Breast epithelium (tissue), 4 donors: ENCODE results near the gene B3GAT2. TPM values are rescaled to one million over a fixed set of nuclear protein-coding genes. Genes with fewer than 3 reads are reported as not detected.

ENCODE experiments used
- DNase-seq, 2 donors: peaks; one replicate each; pipeline ENCODE4 v3.0.0-alpha.2; 2019; ENCODE audit warnings: low spot score in 2 of 2
- H3K27ac ChIP-seq, 2 donors: fragments of 200-600 bp; sonication (generic) in 1 of 2; one replicate each; pipeline ENCODE4 v1.5.1; 2016 to 2019; ENCODE audit warnings: mild to moderate bottlenecking in 1 of 2
- H3K27me3 ChIP-seq, 2 donors: fragments of 200-600 bp; sonication (generic) in 1 of 2; one replicate each; pipeline versions ENCODE4 v1.5.1 to v1.6.0; 2017 to 2019; ENCODE audit warnings: control low read depth in 1 of 2, mild to moderate bottlenecking in 1 of 2
- H3K36me3 ChIP-seq: fragments of 200-600 bp; one replicate; pipeline ENCODE4 v1.5.1; 2019
- H3K4me1 ChIP-seq, 2 donors: fragments of 200-600 bp; sonication (generic); one replicate each; pipeline ENCODE4 v1.5.1; 2016 to 2019; ENCODE audit warnings: control low read depth in 1 of 2
- H3K4me3 ChIP-seq, 3 donors: fragments of 200-600 bp; sonication (generic); 1 replicate in 2 of 3; 2 replicates in 1 of 3; pipeline ENCODE4 v1.5.1; 2016 to 2019; ENCODE audit warnings: mild to moderate bottlenecking in 3 of 3, moderate library complexity in 2 of 3
- H3K9me3 ChIP-seq, 2 donors: fragments of 200-600 bp; sonication (generic) in 1 of 2; one replicate each; pipeline ENCODE4 v1.5.1; 2016 to 2019; ENCODE audit warnings: control low read depth in 1 of 2
- POLR2A ChIP-seq: fragments of 450-650 bp; IDR thresholded peaks from one replicate; pipeline ENCODE4 v1.6.1; 2016; ENCODE audit warnings: antibody characterized with exemption, mild to moderate bottlenecking, moderate library complexity
- POLR2AphosphoS5 ChIP-seq, 3 donors: sonication (generic); formaldehyde crosslinking; IDR thresholded peaks; one replicate each; pipeline ENCODE4 v1.6.1; 2017; ENCODE audit warnings: antibody characterized with exemption in 3 of 3
- intact Hi-C: fragments of 100-400 bp; cut with DNase I; formaldehyde crosslinking; loops from one replicate; pipeline ENCODE4 v1.15.1; 2023; ENCODE audit warnings: low total_unique reads
- total RNA-seq, 3 donors: library from RNA; depleted of rRNA; stranded (reverse); fragments of >200 nt; gene quantifications; one replicate each; pipeline ENCODE4 v1.1.0, GENCODE V29; 2016
- TF ChIP-seq, protein P1 (sequence below), 3 donors: fragments of 450-650 bp; IDR thresholded peaks; one replicate each; pipeline ENCODE4 v1.5.1; 2016 to 2017; ENCODE audit warnings: antibody characterized with exemption in 3 of 3, mild to moderate bottlenecking in 3 of 3, moderate library complexity in 3 of 3

Gene B3GAT2, protein sequence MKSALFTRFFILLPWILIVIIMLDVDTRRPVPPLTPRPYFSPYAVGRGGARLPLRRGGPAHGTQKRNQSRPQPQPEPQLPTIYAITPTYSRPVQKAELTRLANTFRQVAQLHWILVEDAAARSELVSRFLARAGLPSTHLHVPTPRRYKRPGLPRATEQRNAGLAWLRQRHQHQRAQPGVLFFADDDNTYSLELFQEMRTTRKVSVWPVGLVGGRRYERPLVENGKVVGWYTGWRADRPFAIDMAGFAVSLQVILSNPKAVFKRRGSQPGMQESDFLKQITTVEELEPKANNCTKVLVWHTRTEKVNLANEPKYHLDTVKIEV
- total RNA-seq: under 1 TPM in 2 of 3 donors, not detected in 1; under 0.01 to 0.29 TPM

DNA sequence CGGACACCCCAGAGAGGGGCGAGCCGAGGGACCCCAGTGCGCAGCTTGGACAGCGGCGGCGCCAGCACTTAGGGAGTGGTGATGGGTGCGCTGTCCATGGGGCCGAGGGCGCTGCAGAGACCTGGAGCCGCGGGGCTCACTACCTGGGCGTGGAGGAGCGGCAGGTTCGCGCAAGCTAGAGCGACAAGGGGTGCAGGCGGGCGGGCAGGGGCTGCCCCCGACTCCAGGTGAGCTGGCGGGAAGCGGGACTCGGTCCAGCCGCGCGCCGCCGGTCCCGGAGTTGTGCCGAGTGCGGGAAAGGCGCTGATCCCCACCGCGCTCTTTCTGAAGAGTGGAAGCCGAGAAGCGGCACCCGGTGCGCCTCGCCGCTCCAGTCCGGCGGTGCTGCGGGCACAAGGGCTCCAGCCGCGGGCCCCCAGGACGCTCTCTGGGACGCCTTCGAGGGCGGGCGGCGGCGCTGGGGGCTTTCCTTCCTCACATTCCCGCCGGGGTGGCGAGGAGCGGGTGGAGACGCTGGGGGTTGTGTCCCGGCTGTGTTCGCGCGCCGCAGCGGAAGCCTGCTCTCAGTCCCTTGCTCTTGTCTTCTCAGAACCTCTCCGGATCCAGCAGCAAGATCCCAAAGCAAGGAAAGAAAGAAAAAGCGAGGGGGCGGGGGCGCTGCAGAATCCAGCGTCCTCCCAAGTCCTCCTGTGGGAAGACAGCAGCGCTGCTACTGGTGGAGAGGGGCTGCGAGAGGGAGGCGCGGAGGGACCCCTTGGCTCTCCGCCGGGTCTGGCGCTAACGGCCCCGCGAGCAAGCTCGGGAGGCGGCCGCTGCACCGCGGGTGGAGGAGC lies at the start of gene B3GAT2:
Gene B3GAT2, minus strand, starts transcription at position 610 of the 833 bp plus-strand sequence. CDS start 631 bp downstream, outside the sequence.
- Histone ChIP-seq H3K9me3 (no peaks in the 10 kb centered on the region), H3K27ac (no peak within 1 kb of the TSS), H3K27me3 (peaks cover 0 to 7% of the 10 kb centered on the region in 2 donors), H3K36me3 (no peaks in the 10 kb centered on the region), H3K4me1 (peaks cover 0 to 4% of the 10 kb centered on the region in 2 donors), H3K4me3 (peak within 1 kb of the TSS; percentile 47 to 75 (median 56))
- no peak for DNase-seq
- TF ChIP-seq, protein P1, sequence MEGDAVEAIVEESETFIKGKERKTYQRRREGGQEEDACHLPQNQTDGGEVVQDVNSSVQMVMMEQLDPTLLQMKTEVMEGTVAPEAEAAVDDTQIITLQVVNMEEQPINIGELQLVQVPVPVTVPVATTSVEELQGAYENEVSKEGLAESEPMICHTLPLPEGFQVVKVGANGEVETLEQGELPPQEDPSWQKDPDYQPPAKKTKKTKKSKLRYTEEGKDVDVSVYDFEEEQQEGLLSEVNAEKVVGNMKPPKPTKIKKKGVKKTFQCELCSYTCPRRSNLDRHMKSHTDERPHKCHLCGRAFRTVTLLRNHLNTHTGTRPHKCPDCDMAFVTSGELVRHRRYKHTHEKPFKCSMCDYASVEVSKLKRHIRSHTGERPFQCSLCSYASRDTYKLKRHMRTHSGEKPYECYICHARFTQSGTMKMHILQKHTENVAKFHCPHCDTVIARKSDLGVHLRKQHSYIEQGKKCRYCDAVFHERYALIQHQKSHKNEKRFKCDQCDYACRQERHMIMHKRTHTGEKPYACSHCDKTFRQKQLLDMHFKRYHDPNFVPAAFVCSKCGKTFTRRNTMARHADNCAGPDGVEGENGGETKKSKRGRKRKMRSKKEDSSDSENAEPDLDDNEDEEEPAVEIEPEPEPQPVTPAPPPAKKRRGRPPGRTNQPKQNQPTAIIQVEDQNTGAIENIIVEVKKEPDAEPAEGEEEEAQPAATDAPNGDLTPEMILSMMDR (IDR thresholded peaks at IDR 0.05): no peak
- no peak for TF ChIP-seq POLR2AphosphoS5 (IDR thresholded peaks at IDR 0.05)
- TF ChIP-seq POLR2A: no peak
- intact Hi-C loops: no loop called here

DNA sequence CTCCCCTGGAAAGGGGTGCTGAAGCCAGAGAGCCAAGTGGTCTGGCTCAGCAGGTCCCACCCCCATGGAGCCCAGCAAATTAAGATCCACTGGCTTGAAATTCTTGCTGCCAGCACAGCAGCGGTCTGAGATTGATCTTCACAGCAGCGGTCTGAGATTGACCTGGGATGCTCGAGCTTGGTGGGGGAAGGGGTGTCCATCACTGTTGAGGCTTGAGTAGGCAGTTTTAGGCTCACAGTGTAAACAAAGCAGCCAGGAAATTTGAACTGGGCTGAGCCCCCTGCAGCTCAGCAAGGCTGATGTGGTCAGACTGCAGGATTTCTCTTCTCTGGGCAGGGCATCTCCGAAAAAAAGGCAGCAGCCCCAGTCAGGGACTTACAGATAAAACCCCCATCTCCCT lies 41.3 kb upstream of the B3GAT2 start:
- TF ChIP-seq POLR2AphosphoS5 (IDR thresholded peaks at IDR 0.05): no peak
- TF ChIP-seq, protein P1 (IDR thresholded peaks at IDR 0.05): no peak
- TF ChIP-seq POLR2A: no peak
- no peak for DNase-seq
- peaks cover 0 to 2% of the 10 kb centered on the region in 2 donors for H3K9me3 ChIP-seq
- H3K27me3 ChIP-seq: no peaks in the 10 kb centered on the region
- H3K4me1 ChIP-seq: no peaks in the 10 kb centered on the region
- no peak overlapping the region for H3K27ac ChIP-seq
- intact Hi-C loops: no loop called here
- H3K36me3 ChIP-seq: no peaks in the 10 kb centered on the region
- no peak overlapping the region for H3K4me3 ChIP-seq

DNA sequence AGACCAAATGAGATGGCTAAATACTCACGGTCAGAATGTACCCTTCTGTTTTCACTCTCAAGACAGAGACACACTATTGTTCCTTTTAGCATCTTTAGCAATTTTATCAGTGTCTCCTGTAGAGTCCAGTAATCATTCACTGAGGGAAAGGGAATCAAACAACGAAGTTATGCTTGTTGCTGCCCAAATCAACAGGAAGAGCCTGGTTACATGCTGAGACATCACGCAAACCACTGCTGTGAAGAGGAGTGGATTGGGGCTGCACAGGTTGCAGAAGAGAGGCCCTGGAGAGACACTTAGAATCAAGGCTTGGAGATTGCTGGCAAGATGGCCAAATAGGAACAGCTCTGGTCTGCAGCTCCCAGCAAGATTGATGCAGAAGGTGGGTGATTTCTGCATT lies 40.5 kb upstream of the B3GAT2 start:
- intact Hi-C loops: no loop called here
- no peak overlapping the region for H3K27ac ChIP-seq
- H3K27me3 ChIP-seq: no peaks in the 10 kb centered on the region
- no peak for DNase-seq
- no peaks in the 10 kb centered on the region for H3K36me3 ChIP-seq
- no peak overlapping the region for H3K4me3 ChIP-seq
- no peak for TF ChIP-seq POLR2AphosphoS5 (IDR thresholded peaks at IDR 0.05)
- TF ChIP-seq, protein P1 (IDR thresholded peaks at IDR 0.05): no peak
- no peak for TF ChIP-seq POLR2A
- no peaks in the 10 kb centered on the region for H3K9me3 ChIP-seq
- H3K4me1 ChIP-seq: no peaks in the 10 kb centered on the region

DNA sequence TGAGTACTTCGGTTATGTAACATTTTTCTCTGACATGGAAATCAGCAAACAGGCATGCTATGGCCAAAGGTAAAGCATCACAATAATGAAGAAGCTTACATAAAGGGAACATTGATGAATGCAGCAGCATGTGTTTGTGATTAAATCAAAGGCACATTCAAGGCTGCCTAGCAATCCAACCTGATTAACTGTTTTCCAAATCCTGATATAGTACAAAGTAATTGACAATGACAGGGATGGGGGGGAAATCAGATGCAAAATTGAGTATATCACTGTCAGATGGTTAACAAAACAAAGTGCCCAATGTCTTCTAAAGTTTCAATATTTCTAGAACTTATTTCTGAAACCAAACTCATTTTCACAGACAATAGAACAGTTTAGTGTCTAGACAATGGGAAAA lies 39.2 kb upstream of the B3GAT2 start:
- intact Hi-C loops: no loop called here
- TF ChIP-seq, protein P1 (IDR thresholded peaks at IDR 0.05): no peak
- TF ChIP-seq POLR2A: no peak
- no peak for TF ChIP-seq POLR2AphosphoS5 (IDR thresholded peaks at IDR 0.05)
- H3K4me3 ChIP-seq: no peak overlapping the region

DNA sequence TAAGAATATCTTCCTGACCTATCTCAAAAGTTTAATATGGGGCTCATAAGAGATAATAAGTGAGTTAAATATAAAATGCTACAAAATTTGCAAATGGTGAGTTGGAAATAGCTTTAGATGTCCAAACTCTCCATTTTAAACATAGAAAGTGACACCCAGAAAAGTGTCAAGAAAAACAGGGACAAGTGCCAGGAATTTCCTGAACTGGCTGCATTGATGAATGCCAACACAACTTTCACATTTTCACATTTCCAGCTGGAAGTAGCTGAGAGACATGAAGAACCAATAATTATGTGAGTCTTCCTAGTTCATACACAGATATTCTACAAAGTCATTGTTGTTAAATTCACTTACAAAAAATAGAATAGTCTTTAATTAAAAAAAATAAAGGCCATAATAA lies 38.6 kb upstream of the B3GAT2 start:
- Histone ChIP-seq H3K27ac (no peak overlapping the region), H3K4me3 (no peak overlapping the region), H3K9me3 (no peaks in the 10 kb centered on the region), H3K27me3 (no peaks in the 10 kb centered on the region), H3K36me3 (no peaks in the 10 kb centered on the region), H3K4me1 (no peaks in the 10 kb centered on the region)
- TF ChIP-seq, protein P1 (IDR thresholded peaks at IDR 0.05): no peak
- TF ChIP-seq POLR2A (no peak), POLR2AphosphoS5 (IDR thresholded peaks at IDR 0.05) (no peak)
- no peak for DNase-seq
- intact Hi-C loops: no loop called here

More for the DNA sequence above, 39.2 kb upstream of the B3GAT2 start:
- no peaks in the 10 kb centered on the region for H3K27me3 ChIP-seq
- no peaks in the 10 kb centered on the region for H3K4me1 ChIP-seq
- no peaks in the 10 kb centered on the region for H3K9me3 ChIP-seq
- DNase-seq: no peak
- H3K36me3 ChIP-seq: no peaks in the 10 kb centered on the region
- H3K27ac ChIP-seq: no peak overlapping the region
